GM12873 (cell line): ENCODE results near the gene TPM4.
A peak's percentile ranks its signal among the peaks of the same experiment; 100 is the strongest.

ENCODE experiments used
- TF ChIP-seq, protein P1 (sequence below): IDR thresholded peaks from 2 replicates; pipeline ENCODE4 v1.5.1; 2012; ENCODE audit warnings: low read depth, mild to moderate bottlenecking, moderate library complexity, low read length, control low read depth; ENCODE audit not compliant: insufficient read depth; ENCODE audit errors: missing control alignments

Gene TPM4

DNA sequence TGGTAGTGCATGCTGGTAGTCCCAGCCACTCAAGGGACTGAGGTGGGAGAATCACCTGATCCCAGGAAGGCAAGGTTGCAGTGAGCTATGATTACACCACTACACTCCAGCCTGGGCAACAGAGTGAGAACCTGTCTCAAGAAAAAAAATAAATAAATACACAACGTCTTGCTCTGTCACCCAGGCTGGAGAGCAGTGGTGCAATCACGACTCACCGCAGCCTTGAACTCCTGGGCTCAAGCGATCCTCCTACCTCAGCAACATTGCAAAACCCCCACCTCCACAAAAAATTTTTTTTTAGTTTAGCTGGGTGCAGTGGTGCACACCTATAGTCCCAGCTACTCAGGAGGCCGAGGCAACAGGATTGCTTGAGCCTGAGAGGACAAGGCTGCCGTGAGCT is 8.8 kb downstream of the TPM4 start:
- TF ChIP-seq, protein P1, sequence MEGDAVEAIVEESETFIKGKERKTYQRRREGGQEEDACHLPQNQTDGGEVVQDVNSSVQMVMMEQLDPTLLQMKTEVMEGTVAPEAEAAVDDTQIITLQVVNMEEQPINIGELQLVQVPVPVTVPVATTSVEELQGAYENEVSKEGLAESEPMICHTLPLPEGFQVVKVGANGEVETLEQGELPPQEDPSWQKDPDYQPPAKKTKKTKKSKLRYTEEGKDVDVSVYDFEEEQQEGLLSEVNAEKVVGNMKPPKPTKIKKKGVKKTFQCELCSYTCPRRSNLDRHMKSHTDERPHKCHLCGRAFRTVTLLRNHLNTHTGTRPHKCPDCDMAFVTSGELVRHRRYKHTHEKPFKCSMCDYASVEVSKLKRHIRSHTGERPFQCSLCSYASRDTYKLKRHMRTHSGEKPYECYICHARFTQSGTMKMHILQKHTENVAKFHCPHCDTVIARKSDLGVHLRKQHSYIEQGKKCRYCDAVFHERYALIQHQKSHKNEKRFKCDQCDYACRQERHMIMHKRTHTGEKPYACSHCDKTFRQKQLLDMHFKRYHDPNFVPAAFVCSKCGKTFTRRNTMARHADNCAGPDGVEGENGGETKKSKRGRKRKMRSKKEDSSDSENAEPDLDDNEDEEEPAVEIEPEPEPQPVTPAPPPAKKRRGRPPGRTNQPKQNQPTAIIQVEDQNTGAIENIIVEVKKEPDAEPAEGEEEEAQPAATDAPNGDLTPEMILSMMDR: no peak

DNA sequence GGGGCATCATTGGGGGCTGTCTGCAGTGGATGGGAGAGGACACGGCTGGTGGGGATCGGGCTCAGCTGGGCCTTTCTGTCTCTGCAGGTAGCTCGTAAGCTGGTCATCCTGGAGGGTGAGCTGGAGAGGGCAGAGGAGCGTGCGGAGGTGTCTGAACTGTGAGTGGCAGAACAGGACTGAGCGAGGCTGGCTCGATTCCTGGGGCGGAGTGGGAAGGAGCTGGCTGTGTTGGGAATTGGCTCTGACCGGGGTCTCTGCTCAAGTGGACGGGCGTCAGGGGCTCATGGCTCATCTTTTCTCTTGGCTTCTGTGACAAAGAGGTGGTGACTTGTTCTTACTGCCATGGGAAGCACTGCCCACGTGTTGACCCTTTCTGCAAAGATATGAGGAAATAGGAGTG is 11.6 kb downstream of the TPM4 start:
- TF ChIP-seq, protein P1: no peak

DNA sequence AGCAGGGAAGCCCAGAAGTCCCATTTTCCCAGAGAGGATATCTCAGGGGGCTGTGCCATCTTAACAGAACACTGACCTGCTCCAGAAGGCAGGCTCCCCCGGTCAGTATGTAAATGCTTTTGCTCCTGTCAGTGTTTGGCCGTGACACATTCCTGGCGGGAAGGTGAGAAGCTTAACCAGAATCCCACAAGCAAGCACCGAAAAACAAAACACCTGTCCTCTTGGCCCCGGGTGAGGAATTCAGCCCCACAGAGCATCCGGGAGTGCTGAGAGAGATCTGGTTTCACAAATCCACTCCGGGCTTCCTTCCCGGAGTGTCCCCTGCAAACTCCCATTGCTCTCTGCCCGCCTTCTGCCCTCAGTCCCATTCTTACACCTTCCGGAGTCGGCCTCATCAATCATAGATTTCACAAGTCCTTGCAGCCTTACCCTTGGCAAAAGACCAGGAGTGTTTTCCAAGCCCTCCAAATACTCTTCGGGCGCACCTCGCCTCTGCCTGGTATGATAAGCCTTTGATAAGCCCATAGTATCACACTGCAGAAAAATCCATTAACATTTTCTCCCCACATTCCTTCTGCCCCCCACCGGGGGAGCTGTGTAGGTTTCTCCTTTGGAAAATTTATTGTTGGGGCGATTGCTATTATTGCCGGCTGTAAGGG is 12.2 kb downstream of the TPM4 start:
- TF ChIP-seq, protein P1: no peak

DNA sequence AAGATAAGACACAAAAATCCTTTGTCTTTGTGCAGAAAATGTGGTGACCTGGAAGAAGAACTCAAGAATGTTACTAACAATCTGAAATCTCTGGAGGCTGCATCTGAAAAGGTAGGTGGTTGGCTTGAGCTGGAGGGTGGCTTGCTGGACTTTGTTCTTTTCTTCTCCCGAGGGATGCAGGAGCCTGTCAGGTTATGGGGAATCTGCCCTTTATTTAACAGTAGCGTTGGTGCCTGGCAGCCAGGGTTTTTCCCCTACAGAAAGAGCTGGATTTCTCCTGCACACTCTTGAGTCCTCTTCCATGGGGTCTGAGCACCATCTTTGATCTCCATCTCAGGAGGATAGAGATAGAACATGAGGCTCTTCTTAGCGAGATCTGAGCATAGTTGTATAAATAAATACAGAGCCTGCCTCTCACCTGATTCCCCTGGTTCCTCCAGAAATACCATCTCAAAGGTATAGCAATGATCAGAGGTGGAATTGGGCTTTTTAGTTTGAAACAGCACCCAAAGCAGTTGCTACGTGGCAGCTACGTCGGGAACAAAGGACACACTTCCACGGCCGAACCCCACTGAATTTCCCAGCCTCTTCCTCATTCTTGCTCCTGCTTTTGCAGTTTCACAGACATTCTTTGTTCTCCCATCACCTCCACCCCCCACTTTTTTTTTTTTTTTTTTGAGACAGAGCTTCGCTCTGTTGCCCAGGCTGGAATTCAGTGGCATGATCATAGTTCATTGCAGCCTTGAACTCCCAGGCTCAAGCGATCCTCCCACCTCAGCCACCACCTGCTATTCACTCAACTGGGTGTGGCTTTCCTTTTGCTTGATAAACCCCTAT is 12.9 kb downstream of the TPM4 start:
- TF ChIP-seq, protein P1: peak; percentile 3

DNA sequence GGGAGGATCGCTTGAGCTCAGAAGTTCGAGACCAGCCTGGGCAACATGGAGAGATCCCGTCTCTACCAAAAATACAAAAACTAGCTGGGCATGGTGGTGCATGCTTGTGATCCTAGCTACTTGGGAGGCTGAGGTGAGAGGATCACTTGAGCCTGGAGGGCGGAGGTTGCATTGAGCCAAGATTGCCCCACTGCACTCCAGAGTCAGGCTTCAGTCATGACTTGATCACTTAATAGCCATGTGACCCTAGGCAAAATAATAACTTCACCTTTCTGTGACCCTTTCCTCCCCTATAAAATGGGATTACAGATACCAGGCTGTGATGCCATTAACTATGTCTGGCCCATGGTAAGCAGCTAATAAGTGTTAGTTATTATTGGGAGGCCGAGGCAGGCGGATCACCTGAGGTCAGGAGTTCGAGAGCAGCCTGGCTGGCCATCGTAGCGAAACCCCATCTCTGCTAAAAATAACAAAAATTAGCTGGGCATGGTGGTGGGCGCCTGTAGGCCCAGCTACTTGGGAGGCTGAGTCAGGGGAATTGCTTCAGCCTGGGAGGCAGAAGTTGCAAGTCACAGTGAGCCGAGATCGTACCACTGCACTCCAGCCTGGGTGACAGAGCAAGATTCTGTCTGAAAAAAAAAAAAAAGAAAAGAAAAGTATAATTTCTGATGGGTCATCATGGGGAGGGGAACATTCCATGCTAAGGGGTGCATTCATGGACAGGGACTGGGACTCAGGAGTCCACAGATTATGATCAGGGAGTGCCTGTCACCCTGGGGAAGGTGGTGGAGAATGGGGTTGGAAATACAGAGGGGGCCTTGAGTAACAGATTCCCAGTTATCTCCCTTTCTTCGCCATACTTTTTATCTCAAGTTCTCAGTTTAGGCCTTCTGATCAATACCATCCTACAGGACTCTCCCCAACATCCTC is 15.5 kb downstream of the TPM4 start:
- TF ChIP-seq, protein P1: no peak

DNA sequence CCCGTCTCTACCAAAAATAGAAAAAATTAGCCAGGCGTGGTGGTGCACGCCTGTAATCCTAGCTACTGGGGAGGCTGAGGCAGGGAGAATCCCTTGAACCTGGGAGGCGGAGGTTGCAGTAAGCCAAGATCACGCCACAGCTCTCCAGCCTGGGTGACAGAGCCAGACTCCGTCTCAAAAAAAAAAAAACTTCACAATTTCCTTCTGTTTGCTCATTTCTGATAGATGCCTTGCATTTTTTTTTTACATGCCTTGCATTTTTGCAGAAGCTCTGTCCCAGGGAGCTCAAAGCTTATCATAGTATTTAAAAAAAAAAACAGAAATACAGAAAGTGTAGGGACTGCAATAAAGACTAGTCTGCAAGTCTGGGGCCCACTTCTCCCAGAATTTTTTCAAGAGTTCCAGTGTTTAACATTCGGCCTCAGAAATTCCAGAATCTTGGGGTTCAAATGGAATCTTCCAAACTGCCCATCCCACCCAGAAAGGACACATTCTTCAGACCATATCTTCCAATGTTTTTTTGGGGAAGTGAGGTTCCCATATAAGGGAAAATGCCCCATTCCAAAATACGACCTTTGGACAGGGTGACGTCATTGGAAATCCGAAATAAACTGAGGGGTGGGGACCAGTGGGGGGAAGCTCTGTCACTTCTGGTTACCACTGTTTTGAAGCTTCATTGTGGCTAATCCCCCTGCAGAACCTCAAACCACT is 18.2 kb downstream of the TPM4 start:
- TF ChIP-seq, protein P1: no peak
